ENCODE measurements around the gene PARD6G.
"Not testable (repeated sequence)": the region's sequence is repeated elsewhere in the genome, so short reads cannot be mapped to it uniquely, and the experiment has no call there.

DNA sequence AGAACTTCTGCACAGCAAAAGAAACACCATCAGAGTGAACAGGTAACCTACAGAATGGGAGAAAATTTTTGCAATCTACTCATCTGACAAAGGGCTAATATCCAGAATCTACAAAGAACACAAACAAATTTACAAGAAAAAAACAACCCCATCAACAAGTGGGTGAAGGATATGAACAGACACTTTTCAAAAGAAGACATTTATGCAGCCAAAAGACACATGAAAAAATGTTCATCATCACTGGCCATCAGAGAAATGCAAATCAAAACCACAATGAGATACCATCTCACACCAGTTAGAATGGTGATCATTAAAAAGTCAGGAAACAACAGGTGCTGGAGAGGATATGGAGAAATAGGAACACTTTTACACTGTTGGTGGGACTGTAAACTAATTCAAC, 9.8 kb downstream of the PARD6G start:
- TF ChIP-seq NR2C2 (CRISPR knock-in tag; IDR thresholded peaks at IDR 0.05); ZNF423 (CRISPR knock-in tag; IDR thresholded peaks at IDR 0.05); MAX (CRISPR knock-in tag; IDR thresholded peaks at IDR 0.05); IRF2 (CRISPR knock-in tag; IDR thresholded peaks at IDR 0.05; ENCODE audit: borderline replicate concordance, low read depth); SP1 (CRISPR knock-in tag; conservative IDR thresholded peaks at IDR 0.05); TEAD4 (CRISPR knock-in tag; IDR thresholded peaks at IDR 0.05); NR1H2 (CRISPR knock-in tag; IDR thresholded peaks at IDR 0.05); PRRX2 (CRISPR knock-in tag; IDR thresholded peaks at IDR 0.05): not testable (repeated sequence)
- TF ChIP-seq, protein P1, sequence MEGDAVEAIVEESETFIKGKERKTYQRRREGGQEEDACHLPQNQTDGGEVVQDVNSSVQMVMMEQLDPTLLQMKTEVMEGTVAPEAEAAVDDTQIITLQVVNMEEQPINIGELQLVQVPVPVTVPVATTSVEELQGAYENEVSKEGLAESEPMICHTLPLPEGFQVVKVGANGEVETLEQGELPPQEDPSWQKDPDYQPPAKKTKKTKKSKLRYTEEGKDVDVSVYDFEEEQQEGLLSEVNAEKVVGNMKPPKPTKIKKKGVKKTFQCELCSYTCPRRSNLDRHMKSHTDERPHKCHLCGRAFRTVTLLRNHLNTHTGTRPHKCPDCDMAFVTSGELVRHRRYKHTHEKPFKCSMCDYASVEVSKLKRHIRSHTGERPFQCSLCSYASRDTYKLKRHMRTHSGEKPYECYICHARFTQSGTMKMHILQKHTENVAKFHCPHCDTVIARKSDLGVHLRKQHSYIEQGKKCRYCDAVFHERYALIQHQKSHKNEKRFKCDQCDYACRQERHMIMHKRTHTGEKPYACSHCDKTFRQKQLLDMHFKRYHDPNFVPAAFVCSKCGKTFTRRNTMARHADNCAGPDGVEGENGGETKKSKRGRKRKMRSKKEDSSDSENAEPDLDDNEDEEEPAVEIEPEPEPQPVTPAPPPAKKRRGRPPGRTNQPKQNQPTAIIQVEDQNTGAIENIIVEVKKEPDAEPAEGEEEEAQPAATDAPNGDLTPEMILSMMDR (IDR thresholded peaks at IDR 0.05): not testable (repeated sequence)
